Left renal pelvis (tissue), 4 donors: ENCODE measurements around the gene APLP1. TPM values are rescaled to one million over a fixed set of nuclear protein-coding genes. Genes with fewer than 3 reads are reported as not detected.

Source experiments
- polyA plus RNA-seq, 4 donors: library from polyadenylated mRNA; unstranded; fragments of 120-200 nt; gene quantifications; one replicate each; pipeline ENCODE4 v1.2.1, GENCODE V29; 2013; ENCODE audit not compliant: insufficient read length in 4 of 4

The APLP1 gene
- polyA plus RNA-seq, 4 donors: 23.6 to 48.5 (median 31.7) TPM

Other genes with a start within 250 kb of the APLP1 start
- 10 to 100 TPM; 49.1 to 81.9 (median 57.7) TPM for gene RBM42, start 239.5 kb upstream of the APLP1 start, polyA plus RNA-seq
- gene ETV2, start 226.8 kb upstream of the APLP1 start, polyA plus RNA-seq: 1 to 10 TPM; 1.7 to 3.3 (median 2.3) TPM
- gene COX6B1, start 220.3 kb upstream of the APLP1 start, polyA plus RNA-seq: 100 to 1,000 TPM; 224 to 359 (median 312) TPM
- gene UPK1A, start 202.1 kb upstream of the APLP1 start, polyA plus RNA-seq: 10 to 100 TPM in 3 of 4 donors, under 1 TPM in 1; 0.53 to 67.8 (median 21.8) TPM
- under 1 TPM; 0.27 to 0.63 (median 0.49) TPM for gene ZBTB32, start 164.0 kb upstream of the APLP1 start, polyA plus RNA-seq
- 10 to 100 TPM; 25.1 to 42.0 (median 32.8) TPM for gene KMT2B, start 150.6 kb upstream of the APLP1 start, polyA plus RNA-seq
- 1 to 10 TPM; 2.6 to 4.3 (median 3.1) TPM for gene IGFLR1, start 126.1 kb upstream of the APLP1 start, polyA plus RNA-seq
- gene U2AF1L4, start 123.2 kb upstream of the APLP1 start, polyA plus RNA-seq: 10 to 100 TPM; 17.2 to 22.0 (median 18.6) TPM
- 10 to 100 TPM; 43.4 to 71.8 (median 61.9) TPM for gene PSENEN, start 122.9 kb upstream of the APLP1 start, polyA plus RNA-seq
- 10 to 100 TPM in 2 of 4 donors, 1 to 10 TPM in 2; 6.0 to 14.2 (median 9.3) TPM for gene LIN37, start 120.0 kb upstream of the APLP1 start, polyA plus RNA-seq
- gene HSPB6, start 111.5 kb upstream of the APLP1 start, polyA plus RNA-seq: 100 to 1,000 TPM in 1 of 4 donors, 10 to 100 TPM in 3; 24.8 to 111 (median 29.2) TPM
- gene PROSER3, start 110.4 kb upstream of the APLP1 start, polyA plus RNA-seq: 10 to 100 TPM; 12.8 to 24.3 (median 17.3) TPM
- gene ARHGAP33, start 93.0 kb upstream of the APLP1 start, polyA plus RNA-seq: 10 to 100 TPM; 18.4 to 43.8 (median 26.5) TPM
- gene PRODH2, start 55.7 kb upstream of the APLP1 start, polyA plus RNA-seq: 10 to 100 TPM in 3 of 4 donors, under 1 TPM in 1; 0.41 to 51.0 (median 25.1) TPM
- 100 to 1,000 TPM in 3 of 4 donors, 1 to 10 TPM in 1; 2.9 to 185 (median 128) TPM for gene NPHS1, start 16.1 kb upstream of the APLP1 start, polyA plus RNA-seq
- 10 to 100 TPM in 2 of 4 donors, 1 to 10 TPM in 2; 1.8 to 12.4 (median 10.1) TPM for gene KIRREL2, start 11.7 kb upstream of the APLP1 start, polyA plus RNA-seq
- gene NFKBID, start 32.0 kb downstream of the APLP1 start, polyA plus RNA-seq: 1 to 10 TPM; 1.9 to 6.2 (median 4.5) TPM
- gene HCST, start 34.0 kb downstream of the APLP1 start, polyA plus RNA-seq: 1 to 10 TPM; 3.1 to 4.7 (median 3.2) TPM
- gene TYROBP, start 39.7 kb downstream of the APLP1 start, polyA plus RNA-seq: 10 to 100 TPM in 3 of 4 donors, 1 to 10 TPM in 1; 8.1 to 26.7 (median 12.8) TPM
- 10 to 100 TPM in 3 of 4 donors, 1 to 10 TPM in 1; 9.8 to 17.9 (median 13.7) TPM for gene LRFN3, start 67.8 kb downstream of the APLP1 start, polyA plus RNA-seq
- 10 to 100 TPM; 10.6 to 17.5 (median 11.4) TPM for gene SDHAF1, start 126.6 kb downstream of the APLP1 start, polyA plus RNA-seq
- 10 to 100 TPM in 2 of 4 donors, 1 to 10 TPM in 2; 1.7 to 15.3 (median 10.0) TPM for gene SYNE4, start 140.2 kb downstream of the APLP1 start, polyA plus RNA-seq
- 10 to 100 TPM; 12.4 to 19.0 (median 15.4) TPM for gene ALKBH6, start 145.6 kb downstream of the APLP1 start, polyA plus RNA-seq
- gene CLIP3, start 164.3 kb downstream of the APLP1 start, polyA plus RNA-seq: 10 to 100 TPM; 58.8 to 71.4 (median 59.9) TPM
- gene THAP8, start 185.7 kb downstream of the APLP1 start, polyA plus RNA-seq: 10 to 100 TPM in 2 of 4 donors, 1 to 10 TPM in 2; 6.6 to 15.0 (median 10.2) TPM
- 1 to 10 TPM; 3.2 to 6.4 (median 4.3) TPM for gene WDR62, start 186.3 kb downstream of the APLP1 start, polyA plus RNA-seq
- not detected for gene OVOL3, start 242.6 kb downstream of the APLP1 start, polyA plus RNA-seq
- 10 to 100 TPM; 38.9 to 68.6 (median 42.7) TPM for gene POLR2I, start 246.3 kb downstream of the APLP1 start, polyA plus RNA-seq
- 100 to 1,000 TPM; 101 to 135 (median 111) TPM for gene TBCB, start 246.9 kb downstream of the APLP1 start, polyA plus RNA-seq